Putamen (tissue), 1 donor: ENCODE measurements around the gene LRTM1.

ENCODE experiments used
- DNase-seq: peaks from one replicate; pipeline ENCODE4 v3.0.0-alpha.2; 2016; ENCODE audit warnings: low spot score

Gene LRTM1

DNA sequence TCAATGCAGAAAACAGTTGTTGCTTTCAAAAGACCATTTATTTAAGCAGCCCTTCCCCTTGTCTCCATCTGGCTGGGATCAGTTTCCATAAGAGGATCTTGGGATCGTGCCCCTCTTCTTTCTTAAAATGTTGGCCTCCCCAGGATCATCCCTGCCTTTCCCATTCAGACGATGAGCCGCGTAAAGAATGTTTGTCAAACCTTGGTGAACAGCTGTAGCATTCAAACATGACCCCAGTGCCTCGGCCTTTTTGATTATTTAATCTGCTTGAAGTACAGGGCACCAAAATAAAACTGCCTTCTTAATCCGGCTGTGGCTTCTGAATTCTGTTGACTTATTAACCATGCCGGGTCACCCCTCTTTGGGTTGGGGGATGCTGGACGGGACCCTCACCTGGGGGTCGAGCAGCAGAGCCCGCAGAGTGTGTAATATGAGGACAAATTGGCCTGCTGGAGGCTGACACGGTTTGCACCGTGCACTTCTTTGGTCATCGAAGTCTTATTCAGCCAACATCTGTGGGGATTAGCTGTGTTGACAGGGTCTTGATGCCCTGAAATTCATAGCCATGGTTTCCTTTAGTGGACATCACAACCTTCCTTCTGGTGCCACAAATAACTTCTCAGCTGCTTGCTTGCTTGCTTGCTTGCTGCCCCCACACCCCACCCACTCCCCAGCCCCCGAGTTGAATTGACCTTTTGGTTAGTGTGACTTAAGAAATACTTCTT lies at the start of gene LRTM1:
Gene LRTM1 (minus strand): TSS at position 14 of the 725 bp plus-strand sequence. CDS start 148 bp downstream, outside the sequence.
- DNase-seq: no peak

- DNase-seq: no peak
These were observed 49.6 kb upstream of the LRTM1 start for GRCh38 chr3:54977439-54977838.

DNA sequence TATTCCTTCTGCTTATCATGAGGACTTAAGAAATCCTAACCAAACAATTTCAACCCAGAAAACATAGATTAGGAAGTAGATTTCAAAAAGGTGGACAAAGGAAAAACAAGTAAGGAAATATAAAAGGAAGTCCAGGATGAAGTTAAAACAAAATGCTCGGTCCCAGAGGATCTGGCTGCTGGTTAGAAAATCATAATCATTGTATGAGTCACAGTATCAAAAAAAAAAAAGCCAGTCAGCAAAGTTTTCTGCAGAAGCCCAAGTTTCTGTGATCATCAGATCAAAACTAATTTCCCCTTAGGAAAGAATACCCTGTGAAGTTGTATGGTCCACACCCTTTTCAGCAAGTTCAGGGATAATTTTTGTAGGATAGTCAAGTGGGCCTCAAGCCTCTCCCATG lies 43.0 kb upstream of the LRTM1 start:
- DNase-seq: no peak

DNA sequence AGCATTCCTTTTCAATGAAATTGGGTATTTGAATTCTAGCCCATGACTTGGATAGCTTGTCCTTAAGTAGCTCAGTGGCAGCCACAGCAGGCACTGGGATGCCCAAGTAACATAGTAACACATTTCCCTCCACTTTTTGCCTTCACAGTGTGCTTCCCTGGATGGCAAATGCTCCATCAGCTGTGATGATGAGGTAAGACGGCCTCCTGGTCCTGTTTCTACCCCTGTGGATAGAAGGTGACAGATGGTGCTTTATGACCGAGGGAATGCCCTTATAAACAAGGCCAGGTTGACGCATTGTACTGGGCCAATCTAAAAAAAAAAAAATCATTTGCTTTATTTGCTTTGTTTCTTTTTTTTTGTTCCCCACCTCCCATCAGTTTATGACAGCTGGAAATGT lies 41.8 kb upstream of the LRTM1 start:
- no peak for DNase-seq

GRCh38 chr3:54968546-54969172 lies 40.8 kb upstream of the LRTM1 start:
- DNase-seq: no peak

GRCh38 chr3:54967731-54968161 lies 39.9 kb upstream of the LRTM1 start:
- no peak for DNase-seq

GRCh38 chr3:54966979-54967378 lies 39.1 kb upstream of the LRTM1 start:
- DNase-seq: no peak

DNA sequence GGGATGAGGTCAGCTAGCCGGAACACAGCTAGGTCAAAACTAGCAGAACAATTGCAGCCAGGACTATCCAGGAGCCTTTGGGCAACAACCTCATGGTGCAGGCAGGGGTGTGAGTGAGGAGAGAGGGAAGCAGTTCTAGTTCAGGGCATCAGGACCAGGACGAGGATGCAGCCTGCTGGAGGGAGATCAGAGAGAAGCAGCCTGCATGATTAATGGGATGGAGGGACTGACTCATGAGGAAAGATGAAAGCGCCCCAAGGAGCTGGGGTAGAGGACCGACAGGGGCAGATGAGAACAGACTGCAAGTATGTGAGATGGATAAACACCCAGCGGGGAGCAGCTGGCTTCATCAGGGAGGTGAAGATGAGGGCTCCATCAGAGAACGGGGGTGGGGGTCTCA lies 37.9 kb upstream of the LRTM1 start:
- no peak for DNase-seq

DNA sequence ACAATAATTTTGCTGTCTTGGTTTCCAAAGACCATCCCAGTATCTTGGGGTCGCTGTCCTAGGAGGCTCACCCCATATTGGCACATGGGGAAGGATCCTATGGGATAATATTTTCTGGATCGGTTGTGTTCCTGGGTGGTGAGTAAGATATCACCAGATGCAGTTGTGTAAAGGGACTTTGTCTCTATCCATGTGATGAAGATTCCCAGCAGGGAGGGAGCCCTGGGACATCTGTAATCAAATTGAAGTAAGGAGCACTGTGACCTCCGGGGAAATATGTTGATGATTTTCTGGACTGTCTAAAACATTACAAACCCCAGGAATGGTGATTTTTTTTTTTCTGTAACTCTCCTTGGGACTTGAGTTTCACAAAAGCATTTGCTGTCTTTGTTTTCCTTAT lies 36.2 kb upstream of the LRTM1 start:
- DNase-seq: no peak

DNA sequence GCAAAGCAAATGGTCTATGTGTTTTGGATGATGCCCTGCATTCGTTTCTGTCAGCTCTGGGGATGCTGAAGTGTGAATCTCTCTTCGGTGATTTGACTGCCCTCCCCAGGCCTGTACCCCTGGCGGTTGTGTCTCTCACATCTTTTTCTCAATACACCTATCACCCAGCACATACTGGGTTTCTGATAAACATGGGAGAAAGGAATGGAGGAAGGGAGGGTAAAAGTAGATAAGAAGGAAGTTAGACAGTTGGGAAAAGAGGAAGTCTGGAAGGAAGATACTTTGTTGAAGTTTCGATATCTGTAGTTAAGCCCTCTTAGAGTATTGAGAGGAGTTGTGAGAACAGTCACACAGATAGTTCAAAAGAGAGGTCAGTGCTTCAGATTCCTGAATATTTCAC lies 35.8 kb upstream of the LRTM1 start:
- no peak for DNase-seq

DNA sequence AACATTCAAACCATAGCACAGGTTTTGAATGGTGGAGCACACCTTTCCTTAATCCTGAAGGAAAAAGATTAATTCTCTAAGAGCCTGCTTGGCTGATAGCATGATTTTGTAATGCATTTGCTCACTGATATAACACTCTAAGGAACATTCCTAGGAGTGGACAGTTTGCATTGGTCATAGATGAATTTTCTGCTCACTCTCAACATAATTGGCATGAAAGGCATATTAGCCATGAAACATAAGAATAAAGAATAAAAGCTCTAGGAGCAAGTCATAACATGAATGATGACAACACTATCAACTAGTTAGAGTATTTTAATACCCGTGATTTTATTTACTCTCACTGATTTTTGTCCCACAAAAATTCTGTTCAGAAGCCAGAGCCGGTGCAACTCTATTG lies 34.3 kb upstream of the LRTM1 start:
- DNase-seq: no peak

- no peak for DNase-seq
These were observed 32.8 kb upstream of the LRTM1 start for GRCh38 chr3:54960701-54961100.

DNA sequence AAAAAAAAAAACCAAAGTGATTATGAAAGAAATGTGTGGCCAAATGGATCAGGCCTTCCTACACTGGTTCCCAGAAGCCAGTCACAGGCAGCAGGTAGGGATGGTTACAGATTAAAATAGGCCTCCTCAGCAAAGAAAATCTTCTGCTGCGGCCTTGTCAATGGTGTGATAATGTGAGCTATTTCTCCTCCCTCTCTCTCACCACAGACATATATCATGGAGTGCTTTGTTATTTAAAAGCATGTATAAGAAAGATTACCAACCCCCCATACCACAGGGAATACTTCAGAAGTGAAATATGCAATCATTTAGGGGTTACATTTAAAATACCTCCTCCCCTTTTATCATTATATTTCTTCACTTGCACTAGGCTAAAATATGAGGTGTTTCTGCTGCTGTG lies 32.2 kb upstream of the LRTM1 start:
- no peak for DNase-seq

DNA sequence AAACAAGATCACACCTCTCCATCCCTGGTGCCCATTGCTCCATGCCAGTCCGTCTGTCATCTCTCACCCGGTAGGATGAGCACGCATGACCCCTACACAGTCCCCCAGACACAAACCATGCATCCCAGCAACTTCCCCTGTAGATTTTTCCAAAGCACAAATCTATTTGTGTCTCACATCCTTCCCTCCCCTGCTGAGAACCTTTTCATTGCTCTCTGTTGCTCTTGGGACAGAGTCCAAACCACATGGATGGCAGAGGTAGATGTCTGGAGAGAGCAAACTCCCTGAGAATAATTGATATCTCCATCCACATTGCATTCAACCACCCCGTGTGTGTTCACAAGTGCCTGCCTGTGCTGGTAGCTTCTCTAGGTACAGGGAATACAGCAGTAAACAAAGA lies 29.9 kb upstream of the LRTM1 start:
- DNase-seq: no peak

GRCh38 chr3:54955941-54956340 lies 28.1 kb upstream of the LRTM1 start:
- DNase-seq: no peak

DNA sequence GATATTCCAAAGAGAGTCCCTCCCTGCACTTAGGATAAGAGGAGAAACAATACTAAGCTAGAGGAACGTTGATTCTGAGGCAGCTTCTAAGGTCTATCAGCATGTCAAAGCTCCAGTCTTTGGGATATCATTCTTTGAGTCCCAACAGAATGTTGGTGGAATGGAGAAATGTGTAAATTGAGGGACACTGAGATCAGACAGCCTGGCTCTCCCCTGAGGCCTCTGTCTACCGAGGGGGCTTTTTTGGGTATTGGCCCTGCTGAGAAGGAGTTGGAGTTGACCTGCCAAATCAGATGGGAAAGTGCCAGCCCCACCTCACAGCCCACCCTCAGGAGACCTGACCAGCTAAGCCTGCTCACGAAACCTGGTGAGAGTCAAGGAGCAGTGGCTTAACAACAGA lies 27.6 kb upstream of the LRTM1 start:
- no peak for DNase-seq

GRCh38 chr3:54954521-54954920 lies 26.7 kb upstream of the LRTM1 start:
- DNase-seq: no peak

DNA sequence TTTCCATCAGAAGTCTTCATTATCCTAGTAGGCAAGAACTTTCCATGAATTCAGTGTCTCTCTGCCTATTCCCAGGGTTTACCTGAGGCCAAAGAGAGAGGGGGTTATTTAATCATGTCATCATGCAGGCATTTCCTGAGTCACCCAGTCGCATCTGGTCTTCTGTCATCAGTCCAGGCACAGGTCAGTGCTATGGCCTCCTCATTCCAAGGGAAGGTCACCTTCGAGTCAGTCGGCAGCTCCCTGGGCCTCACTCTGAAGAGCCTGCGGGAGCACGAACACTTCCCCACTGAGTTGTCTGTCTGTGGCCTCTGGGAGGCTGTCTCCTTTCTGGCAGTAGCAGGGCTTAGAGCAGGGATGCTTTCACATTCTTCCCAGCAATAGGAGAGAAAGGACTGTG lies 26.2 kb upstream of the LRTM1 start:
- no peak for DNase-seq

DNA sequence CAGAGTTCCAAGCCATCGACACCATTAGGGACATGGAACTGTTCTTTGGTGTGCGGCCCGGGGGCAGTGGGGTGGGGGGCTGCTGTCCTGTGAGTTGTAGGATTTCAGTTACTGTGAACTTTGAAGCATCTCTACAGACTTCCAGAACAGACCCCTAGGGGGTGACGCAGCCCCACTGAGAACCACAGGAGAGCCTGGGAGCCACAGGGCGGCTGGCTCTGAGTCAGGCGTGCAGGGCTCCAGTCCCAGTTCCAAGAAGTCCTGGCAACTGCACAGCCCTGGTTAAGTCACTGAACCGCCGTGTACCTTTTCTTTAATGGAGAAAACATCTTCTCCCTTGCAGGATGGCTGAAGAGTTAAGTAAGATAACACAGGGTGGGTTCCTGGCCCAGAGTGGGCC lies 23.5 kb upstream of the LRTM1 start:
- peak; percentile 43 for DNase-seq

- DNase-seq: no peak
These were observed 22.6 kb upstream of the LRTM1 start for GRCh38 chr3:54950391-54951003.

DNA sequence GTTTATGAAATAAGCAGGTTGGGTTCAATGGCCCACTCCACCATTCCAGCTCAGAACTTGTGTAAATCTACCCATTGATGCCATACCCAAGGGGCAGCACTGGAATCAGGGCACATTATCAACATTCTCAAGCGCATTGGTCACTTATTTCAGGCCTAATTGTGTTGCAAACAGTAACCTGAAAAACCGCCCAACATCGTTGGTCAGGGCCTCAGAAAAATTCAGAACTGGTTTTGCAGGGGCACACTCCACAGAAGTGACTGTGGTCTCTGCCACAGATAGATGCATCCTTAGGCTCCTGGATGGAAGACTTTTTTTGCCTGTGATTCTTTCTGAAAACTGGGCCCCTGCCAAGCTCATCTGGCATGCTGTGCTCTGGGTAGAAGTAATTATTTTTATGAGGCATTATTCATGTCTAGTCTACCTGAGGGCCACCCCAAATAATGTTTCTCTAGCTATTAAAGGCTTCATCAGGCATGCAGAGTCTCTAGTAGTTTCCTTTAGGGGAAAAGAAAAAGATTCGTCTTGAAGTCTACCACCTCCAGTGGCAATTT lies 21.7 kb upstream of the LRTM1 start:
- DNase-seq: no peak

GRCh38 chr3:54941690-54942362 lies 14.0 kb upstream of the LRTM1 start:
- no peak for DNase-seq

DNA sequence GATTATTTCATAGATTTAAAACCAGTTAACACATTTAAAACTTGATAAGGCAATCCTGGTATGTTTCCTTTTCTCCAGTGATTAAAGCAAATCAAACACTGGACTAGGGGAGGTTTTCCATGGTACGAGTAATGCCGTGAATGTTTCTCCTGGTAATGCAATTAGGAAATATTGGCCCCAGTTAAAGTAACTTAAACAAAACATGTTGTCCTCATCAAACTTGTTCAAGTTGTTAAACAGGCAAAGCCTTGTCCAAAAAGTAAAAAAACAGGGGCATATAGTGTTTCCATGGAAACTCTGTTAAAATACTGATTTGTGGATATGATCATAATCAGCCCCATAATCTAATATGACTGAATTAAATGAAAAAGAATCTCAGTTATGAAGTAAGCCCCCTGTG lies 13.1 kb upstream of the LRTM1 start:
- no peak for DNase-seq
